Stimulated activated CD4-positive, alpha-beta T cell treated with anti-CD3 and anti-CD28 coated beads, Interleukin-2, amount 100 ng/mL, for 48 hours (primary cell): Measurements from ENCODE around the gene CEACAM16.

ENCODE experiments used
- DNase-seq, 2 donors: peaks; one replicate each; pipeline ENCODE4 v3.0.0-alpha.2; 2020

The CEACAM16 gene

DNA sequence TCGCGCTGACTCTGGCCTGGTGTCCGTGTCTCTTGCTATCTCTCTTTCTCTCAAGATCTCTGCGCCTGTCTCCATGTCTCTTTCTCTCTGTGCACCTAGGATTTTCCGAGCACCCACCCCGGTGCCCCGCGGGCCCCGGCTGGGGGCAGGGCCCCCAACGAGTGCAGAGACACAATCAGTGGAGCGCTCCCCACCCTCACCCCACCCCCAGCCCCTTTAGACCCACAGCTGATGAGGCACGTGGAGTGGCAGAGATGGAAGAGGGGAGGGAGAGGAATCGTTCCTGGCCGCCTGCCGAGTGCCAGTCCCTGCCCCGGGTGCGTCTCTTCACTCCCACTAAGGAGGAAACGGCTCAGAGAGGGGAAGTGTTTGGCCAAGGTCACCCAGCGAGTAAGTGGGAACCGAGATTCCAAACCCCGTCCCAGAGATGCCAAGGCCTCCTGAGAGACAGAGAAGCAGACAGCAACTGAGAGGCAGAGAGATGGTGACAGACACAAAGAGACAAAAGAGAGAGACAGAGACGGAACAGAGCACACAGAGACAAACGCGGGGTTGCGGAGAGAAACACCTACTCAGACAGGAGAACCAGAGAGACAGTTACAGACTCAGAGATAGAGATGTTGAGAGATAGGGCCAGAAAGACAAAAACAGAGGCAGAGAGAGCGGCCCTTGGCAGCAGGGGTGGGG lies 48.9 kb downstream of the CEACAM16 start:
- DNase-seq: peak; percentile 33 to 39

DNA sequence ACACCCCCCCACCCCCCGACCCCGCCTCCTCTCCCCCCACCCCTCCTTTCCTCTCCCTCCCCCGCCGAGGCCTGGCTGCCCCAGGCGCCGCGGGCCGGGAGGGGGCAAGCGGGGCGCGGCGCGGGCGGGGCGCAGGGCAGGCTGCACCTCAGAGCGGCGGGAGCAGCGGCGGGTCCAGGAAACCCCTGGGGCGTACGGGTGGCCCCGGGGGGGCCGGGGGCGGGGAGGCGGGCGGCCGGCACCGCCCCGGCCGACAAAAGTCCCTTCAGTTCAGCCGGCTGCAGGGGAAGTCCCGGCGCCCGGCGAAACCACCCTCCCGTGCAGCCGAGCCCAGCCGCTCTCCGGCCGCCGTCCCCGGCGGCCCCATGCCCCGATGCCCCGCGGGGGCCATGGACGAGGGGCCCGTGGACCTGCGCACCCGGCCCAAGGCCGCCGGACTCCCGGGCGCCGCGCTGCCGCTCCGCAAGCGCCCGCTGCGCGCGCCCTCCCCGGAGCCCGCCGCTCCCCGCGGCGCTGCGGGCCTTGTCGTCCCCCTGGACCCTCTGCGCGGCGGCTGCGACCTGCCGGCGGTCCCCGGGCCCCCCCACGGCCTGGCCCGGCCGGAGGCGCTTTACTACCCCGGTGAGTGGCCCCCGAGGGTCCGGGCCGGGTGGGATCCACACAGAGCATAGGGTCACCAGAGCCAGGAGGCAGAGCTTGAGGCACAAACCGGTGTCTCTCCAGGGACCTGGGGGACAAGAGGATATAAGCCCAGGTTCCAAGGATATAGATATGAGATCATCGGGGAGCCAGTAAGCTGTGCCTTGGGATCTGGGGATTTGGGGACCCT lies 49.7 kb downstream of the CEACAM16 start, which contains the start of gene BCL3:
Gene BCL3, plus strand, starts transcription at position 283 of the 829 bp plus-strand sequence. Its CDS starts 83 bp downstream, at position 366.
- peak; percentile 49 to 65 for DNase-seq

DNA sequence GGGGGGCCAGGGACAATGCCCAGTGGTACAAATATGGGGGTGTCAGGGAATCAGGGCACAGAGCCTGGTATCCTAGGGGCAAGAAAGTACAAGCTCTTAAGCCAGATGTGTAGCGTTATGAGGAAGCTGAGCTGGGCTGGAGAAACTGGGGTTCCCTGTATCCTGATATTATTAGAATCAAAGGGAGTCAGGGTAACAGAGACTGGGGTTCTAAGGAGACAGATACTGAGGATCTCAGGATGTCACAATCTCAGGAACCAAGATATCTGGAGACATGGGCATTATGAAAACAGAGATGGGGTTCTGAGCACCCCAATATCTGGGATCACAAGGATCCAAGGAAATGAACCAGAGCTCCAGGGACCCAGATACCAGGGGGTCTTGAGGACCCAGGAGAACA lies 50.3 kb downstream of the CEACAM16 start:
- DNase-seq: no peak

DNA sequence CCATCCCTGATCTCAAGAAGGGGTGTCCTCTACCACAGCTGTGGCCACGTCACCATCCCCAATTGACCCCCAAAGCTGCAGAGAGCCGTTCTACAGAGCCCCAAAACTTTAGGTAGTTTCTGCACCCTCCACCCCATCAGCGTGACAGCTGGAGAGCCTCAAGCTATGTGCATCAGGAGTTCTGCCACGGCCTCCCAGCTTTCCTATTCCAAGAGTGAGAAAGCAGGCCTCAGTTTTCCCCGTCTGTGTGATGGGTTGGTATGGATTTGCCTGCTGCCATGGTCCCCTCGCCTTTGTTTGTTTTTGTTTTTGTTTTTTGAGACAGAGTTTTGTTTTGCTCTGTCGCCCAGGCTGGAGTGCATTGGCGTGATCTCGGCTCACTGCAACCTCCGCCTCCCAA lies 51.0 kb downstream of the CEACAM16 start:
- DNase-seq: no peak

DNA sequence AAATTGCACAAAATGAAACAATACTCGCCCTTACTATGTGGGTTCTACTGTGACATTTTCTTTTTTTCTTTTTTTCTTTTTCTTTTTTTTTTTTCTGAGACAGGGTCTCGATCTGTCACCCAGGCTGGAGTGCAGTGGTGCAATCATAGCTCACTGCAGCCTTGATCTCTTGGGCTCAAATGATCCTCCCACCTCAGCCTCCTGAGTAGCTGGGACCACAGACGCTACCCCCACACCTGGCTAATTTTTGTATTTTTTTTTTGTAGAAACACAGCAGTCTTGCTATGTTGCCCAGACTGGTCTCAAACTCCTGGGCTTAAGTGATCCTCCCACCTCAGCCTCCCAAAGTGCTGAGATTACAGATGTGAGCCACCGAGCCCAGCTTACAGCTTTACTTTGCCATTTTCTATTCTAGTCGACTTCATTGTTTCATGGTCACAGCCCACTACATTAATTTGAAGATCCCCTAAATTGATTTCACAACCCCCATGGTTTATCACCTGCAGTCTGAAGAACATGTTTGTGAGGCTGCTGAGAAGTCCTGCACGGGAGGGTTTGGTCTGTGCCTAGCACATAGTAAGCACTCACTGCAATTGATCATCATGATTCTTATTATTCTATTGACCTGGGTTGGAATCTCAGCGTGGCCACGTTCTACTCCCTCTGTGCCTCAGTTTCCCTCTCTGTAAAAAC lies 53.3 kb downstream of the CEACAM16 start:
- DNase-seq: no peak

DNA sequence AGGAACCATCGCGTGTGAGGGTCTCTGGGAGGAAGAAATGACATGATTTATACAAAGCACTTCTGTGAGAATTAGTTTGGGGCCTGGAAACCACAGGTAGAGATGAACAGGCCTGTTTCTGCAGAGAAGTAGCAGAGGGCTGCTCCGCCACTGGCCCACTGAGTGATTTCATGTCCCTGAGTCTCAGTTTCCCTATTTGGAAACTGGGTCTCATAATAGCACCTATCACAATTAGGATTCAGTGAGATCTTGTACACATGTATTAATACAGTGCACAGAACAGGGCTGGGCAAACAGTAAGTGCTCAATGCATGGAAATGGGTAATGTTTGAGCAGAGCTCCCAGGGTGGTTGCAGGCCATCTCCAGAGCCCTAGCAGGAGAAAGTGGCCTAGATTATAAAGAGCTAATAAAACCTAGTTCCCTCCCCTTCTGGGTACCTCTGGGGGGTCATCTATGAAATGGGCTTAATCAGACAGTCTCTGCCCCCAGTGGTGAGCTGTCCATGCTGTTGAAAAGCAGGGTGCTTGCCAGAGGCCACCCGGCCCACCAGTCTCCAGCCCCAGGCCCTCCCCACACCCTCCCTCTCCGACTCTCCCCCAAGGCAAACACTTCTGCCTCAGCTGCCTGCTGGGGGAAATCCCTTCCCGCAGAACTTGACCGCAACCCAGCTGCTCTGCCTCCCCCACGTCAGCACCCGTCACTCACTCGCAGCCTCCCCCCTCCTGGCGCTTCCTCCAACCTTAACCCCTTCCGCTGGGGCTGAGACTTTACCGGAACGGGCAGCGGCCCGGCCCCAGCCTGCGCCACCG lies 54.1 kb downstream of the CEACAM16 start:
- peak; percentile 88 to 89 for DNase-seq

DNA sequence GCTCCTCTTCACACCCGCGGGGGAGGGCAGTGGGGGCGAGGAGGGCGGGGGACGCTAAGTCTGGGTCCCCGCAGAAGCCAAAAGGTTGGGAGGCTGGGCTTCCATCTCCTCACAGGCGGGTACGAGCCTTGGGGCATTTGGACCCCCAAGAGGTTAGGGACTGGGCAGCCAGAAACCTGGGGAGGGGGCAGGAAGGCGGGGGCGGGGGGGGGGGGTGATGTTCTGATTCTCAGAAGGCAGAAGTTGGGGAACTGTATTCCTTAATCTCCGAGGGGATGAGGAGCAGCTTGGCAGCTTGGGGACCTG lies 54.6 kb downstream of the CEACAM16 start:
- no peak for DNase-seq

DNA sequence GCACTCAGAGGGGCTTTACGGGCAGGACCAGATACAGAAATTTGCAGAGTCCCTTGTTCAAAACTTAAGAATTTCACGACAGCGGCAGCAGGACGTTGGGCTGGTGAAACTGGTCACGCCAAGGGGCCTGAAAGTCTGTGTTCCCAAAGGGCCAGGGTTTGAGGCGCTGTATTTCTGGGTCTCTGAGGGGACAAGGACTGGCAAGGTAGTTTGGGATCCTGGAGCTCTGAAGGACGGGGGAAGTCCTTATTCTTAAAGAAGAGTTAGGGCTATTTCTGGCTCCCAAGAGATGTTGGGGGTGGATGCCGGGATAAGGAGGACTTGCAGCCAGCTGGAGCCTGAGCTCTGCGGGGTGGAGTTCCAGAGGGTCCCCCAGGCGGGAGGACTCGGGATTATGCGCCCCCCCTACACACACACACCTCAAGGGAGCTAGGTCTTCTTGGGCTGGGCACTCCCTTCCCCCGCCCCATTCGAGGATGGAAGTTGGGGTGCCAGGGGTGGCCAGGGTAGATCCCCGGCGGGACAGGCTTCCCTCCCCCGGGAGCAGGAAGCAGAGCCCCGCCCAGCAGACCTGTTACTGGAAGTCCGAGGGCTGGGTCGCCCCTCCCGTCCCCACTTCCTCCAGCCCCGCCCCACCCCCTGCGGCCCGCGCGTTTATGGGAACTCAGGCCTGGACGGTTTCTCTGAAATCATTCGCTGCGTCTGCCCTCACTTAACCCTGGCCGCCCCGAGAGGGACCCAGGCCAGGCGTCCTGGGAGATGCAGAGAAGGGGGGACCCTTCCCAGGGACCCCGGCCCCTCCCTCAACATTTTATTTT lies 55.2 kb downstream of the CEACAM16 start:
- peak; percentile 80 to 82 for DNase-seq

DNA sequence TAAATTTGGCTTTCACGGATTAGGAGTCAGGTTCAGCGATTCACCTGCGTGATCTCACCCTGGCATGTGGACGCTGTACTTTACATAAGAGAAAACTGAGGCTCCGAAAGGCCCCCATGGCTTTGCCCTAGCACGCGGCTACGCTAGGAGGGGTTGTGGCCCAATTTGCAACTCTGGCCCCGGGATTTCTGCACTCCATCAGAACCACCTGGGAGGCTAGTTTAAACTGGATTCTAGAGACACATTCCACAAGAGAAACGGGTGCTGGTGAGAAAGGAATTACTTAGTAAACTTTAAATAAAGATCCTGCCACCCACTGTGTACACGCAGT lies 55.8 kb downstream of the CEACAM16 start:
- DNase-seq: no peak

DNA sequence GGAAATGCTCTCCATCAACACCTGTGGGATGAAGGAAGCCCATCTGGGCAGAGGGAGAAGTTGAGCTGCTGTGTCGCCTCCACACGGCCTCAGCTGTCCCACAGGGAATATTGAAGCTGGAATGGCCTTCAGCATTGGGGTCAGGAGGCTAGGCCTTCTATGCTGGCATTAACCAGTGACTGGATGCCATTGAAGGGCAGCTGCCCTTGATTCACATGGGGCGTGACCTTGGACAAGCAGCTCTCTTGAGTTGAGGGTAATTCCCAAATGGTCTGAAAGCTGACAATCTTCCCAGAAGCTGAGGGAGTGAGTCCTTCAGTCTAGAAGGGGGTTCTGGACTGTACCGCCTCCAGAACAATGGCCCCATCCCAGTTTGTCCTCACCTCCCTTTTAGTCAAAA lies 56.3 kb downstream of the CEACAM16 start:
- no peak for DNase-seq

DNA sequence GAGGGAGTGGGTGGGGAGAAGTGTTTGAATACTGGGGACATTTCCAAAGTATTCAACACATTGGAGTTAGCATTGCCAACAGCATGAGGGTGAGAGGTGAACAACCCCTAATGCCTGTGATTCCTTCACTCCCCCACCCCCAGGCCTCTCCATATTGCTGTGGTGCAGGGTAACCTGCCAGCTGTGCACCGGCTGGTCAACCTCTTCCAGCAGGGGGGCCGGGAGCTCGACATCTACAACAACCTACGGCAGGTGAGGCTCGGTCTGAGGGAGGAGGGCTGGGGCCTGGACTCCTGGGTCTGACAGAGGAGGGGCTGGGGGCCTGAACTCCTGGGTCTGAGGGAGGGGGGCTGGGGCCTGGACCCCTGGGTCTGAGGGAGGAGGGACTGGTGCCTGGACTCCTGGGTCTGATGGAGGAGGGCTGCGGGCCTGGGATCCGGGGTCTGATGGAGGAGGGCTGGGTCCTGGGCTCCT lies 57.2 kb downstream of the CEACAM16 start:
- no peak for DNase-seq

DNA sequence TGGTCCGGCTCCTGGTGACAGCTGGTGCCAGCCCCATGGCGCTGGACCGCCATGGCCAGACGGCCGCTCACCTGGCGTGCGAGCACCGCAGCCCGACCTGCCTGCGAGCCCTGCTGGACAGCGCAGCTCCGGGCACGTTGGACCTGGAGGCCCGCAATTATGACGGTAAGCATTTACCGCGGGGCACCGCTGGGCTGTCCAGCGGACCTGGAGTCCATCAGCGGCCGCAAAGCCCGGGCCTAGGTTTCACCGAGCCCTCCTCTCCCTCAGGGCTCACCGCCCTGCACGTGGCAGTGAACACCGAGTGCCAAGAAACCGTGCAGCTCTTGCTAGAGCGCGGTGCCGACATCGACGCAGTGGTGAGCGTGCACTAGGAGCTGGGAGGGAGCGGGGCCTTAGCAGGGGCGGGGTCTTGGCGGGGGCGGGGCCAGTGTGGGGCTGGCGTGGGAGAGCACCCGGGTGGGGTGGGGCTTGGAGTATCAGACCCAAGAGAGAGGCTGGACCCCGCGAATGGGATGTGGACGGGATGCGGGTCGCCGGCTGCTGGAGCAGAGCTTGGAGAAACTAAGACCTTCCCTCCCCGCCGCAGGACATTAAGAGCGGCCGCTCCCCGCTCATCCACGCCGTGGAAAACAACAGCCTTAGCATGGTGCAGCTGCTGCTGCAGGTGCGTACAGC lies 58.2 kb downstream of the CEACAM16 start:
- DNase-seq: no peak

DNA sequence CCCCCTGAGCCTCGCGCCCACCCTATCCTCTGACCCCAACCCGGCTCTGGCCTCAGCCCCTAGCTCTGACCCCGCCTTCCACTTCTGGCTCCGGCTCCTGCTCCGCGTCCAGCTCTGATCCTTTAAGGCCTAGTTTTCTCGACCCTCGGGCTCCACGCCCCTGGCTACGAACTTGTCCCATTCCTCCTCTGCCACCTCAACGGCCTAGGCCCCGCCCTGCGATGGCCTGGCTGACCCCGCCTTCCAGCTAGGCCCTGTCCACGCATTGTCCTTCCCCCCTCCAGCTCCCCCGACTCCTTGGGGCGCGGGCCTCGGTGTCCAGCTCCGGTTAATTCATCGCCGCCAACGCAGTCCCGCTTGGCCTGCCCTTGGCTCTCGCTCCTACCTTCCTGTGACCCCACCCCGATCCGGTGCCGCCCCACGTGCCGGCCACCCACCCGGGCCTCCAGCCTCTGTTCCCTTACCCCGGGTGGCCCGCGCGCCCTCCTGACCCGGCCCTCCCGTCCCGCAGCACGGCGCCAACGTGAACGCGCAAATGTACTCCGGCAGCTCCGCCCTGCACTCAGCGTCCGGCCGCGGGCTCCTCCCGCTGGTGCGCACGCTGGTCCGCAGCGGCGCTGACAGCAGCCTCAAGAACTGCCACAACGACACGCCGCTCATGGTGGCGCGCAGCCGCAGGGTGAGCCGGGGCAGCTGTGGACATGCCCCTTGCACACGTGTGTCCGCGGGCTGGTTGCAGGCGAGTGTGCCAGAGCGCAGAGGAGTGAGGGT lies 59.0 kb downstream of the CEACAM16 start:
- DNase-seq: no peak

DNA sequence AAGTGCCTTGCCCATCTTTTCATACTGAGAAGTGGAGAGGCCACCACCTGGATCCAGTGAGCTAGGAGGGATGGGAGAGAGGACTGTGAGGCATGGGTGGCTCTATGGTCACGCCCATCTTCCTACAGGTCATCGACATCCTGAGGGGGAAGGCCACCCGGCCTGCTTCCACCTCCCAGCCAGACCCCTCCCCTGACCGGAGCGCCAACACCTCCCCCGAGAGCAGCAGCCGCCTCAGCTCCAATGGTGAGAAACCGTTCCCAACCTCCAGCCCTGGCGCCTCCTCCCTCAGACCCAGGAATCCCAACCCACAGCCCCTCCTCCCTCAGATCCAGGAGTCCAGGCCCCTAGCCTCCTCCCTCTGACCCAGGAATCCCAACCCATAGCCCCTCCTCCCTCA lies 59.6 kb downstream of the CEACAM16 start:
- DNase-seq: no peak

DNA sequence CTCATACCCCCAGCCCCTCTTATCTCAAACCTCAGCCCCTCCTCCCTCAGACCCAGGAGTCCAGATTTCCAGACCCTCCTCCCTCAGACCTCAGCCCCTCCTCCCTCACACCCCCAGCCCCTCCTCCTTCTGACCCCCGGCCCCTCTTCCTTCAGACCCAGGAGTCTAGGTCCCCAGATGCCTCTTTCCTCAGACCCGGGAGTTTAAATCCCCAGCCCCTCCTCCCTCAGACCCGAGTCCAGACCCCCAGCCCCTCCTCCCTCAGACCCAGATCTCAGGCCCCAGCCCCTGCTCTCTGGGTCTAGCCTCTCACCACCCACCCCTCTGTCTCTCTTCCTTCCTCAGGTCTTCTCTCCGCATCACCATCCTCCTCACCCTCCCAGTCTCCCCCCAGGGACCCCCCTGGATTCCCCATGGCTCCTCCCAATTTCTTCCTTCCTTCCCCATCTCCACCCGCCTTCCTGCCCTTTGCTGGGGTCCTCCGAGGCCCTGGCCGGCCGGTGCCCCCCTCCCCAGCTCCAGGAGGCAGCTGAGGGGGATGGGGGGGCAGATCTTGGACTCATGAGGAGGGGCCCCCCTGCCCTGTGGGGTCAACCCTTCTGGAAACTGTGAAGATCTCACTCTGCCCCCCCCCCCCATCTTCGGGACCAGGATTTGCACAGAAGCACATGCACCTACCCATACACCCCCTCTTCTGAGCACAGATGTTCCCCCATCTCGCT lies 60.3 kb downstream of the CEACAM16 start:
- DNase-seq: no peak
